ENCODE data around the gene PPP1R36.

- no peak for TF ChIP-seq CTCF (IDR thresholded peaks at IDR 0.05; ENCODE audit: extremely low read depth in 1 of 2, insufficient read depth in 1 of 2, low read depth in 1 of 2, low read length in 2 of 2)
- TF ChIP-seq POLR2AphosphoS5 (IDR thresholded peaks at IDR 0.05; ENCODE audit: insufficient read depth, low read depth, low read length): no peak
- TF ChIP-seq MAX (IDR thresholded peaks at IDR 0.05; ENCODE audit: insufficient read depth, insufficient read length): no peak
- no peak for TF ChIP-seq EZH2 (IDR thresholded peaks at IDR 0.05; ENCODE audit: borderline replicate concordance, low read depth, low read length, severe bottlenecking)
- TF ChIP-seq POLR2A (IDR thresholded peaks at IDR 0.05; ENCODE audit: low read depth, low read length): no peak
- TF ChIP-seq JUN (IDR thresholded peaks at IDR 0.05; ENCODE audit: borderline replicate concordance, insufficient read depth, insufficient read length, low read depth): no peak
- no peak for TF ChIP-seq FOS (IDR thresholded peaks at IDR 0.05; ENCODE audit: borderline replicate concordance, insufficient read depth, low read length)
- TF ChIP-seq GATA2 (IDR thresholded peaks at IDR 0.05; ENCODE audit: insufficient read depth, insufficient read length, low read depth, low read length): no peak
These were observed 41.5 kb upstream of the PPP1R36 start for GRCh38 chr14:64508215-64508776.
